ENCODE measurements around the gene CNIH3.

DNA sequence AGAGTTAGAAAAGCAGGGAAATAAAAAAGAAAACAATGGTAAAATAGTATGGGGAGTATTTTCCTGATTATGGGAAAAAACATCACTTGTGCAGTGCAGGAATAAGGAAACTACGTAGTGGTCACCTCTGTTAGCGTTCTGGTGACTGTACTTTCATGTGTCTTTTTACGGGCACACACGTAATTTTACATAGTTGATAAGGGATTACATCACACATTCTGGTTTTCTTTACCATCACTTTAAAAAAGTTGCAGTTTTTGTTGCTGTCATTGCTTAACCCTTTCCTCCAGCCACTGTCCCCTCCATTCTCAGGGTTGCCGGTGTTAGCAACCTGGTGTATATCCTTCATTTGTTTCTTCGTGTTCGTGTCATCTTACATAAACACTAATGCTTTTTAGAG lies 35.1 kb downstream of the CNIH3 start:
- TF ChIP-seq POLR2A (IDR thresholded peaks at IDR 0.05; ENCODE audit: borderline replicate concordance, extremely low read depth, insufficient read depth, insufficient read length) (no peak), POLR2AphosphoS5 (IDR thresholded peaks at IDR 0.05; ENCODE audit: low read depth, low read length) (no peak), SIN3A (IDR thresholded peaks at IDR 0.05; ENCODE audit: low read depth) (no peak), JUND (IDR thresholded peaks at IDR 0.05) (no peak), MAX (IDR thresholded peaks at IDR 0.05) (no peak)

All from HCT116 (cell line).